ENCODE data around the gene HIF3A. TPM values are rescaled to one million over a fixed set of nuclear protein-coding genes. Genes with fewer than 3 reads are reported as not detected.

The HIF3A gene
- polyA plus RNA-seq, 1 donor, result 165 TPM

DNA sequence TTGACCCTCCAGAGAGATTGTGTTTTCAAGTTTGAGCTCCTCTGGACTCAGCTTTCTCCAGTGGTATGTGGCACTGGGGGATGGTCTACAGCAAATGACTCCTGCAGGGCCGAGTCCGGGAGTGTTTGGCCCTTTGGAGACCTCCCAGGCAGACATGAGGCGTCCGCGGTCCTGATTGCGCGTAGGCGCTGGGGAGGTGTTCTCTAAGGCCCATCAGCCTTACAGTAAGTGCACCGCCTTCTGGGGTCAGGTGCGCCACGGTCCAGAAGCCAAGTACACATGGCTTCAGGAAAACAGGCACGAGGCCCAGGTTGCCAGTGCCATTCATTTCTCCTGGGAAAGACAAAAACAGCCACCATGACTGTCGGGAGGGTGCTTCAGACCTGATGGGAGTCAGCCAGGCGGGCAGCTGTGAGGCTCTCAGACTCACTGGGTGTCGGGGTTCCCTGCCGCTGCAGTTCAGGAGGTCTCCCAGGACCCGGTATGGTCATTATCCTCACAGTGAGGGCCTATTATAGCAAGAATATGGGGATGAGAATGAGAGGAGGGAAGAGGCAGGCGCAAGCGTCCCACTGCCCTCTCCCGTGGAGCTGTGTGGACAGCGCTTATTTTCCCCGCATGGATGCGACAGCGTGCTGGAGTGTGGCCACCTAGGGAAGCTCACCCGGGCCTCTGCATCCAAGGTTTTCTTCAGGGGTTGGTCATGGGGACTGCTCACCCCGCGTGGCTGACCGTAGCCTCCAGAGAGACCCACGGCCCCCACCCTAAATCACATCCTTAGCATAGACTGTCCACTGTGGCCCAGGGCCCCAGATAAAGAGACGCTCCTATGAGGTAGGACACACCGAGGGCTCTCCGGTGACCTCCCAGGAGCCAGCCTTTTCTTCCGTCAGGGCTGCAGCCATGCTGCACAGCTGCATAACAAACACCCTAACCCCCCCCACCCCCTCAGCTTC lies 94.7 kb downstream of the HIF3A start:
- Histone ChIP-seq H3K4me1 (ENCODE audit: control insufficient read depth, insufficient read depth, low read length) (peaks cover 2% of the 10 kb centered on the region), H3K4me3 (ENCODE audit: low read length) (no peak overlapping the region), H3K27me3 (ENCODE audit: control insufficient read depth, insufficient read depth, low read length) (no peaks in the 10 kb centered on the region), H3K36me3 (ENCODE audit: control insufficient read depth, insufficient read depth, low read length) (peaks cover 50% of the 10 kb centered on the region), H3K27ac (ENCODE audit: low read length) (no peak overlapping the region), H3K9me3 (ENCODE audit: control insufficient read depth, low read depth, low read length) (no peaks in the 10 kb centered on the region)
- no peak for DNase-seq
- no CpG with 5 or more reads among the region's 33 CpGs for WGBS (ENCODE audit: insufficient coverage, low lambda C conversion rate)

DNA sequence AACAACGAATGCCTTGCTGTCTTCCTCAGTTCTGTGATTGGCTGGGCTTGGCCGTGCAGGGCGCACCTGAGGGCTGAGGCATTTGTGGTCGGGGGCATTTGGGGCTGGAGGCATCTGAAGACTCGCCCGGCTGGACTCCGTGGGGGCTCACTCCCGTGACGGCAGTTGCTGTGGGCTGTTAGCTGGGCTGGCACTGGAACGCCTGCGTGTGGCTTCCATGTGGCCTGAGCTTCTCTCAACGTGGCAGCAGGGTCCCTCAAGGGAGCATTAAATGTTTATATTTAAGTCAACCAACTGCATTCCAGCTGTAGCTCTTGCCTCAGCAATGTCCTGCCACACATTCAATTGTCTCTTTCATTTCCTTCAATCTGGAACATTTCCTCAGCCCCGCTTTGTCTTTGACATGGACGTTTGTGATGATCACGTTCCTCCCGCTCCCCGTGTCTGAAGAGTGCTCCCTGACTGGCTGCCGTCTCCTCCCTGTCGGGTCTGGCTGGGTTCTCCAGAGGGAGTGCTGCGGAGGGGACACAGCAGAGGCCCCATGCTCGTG lies 95.5 kb downstream of the HIF3A start:
- H3K9me3 ChIP-seq (ENCODE audit: control insufficient read depth, low read depth, low read length), result no peaks in the 10 kb centered on the region
- H3K4me3 ChIP-seq (ENCODE audit: low read length), result no peak overlapping the region
- no CpG with 5 or more reads among the region's 21 CpGs for WGBS (ENCODE audit: insufficient coverage, low lambda C conversion rate)
- peaks cover 2% of the 10 kb centered on the region for H3K4me1 ChIP-seq (ENCODE audit: control insufficient read depth, insufficient read depth, low read length)
- no peaks in the 10 kb centered on the region for H3K27me3 ChIP-seq (ENCODE audit: control insufficient read depth, insufficient read depth, low read length)
- H3K27ac ChIP-seq (ENCODE audit: low read length), result peak overlapping the region; percentile 29
- no peak for DNase-seq
- peaks cover 42% of the 10 kb centered on the region for H3K36me3 ChIP-seq (ENCODE audit: control insufficient read depth, insufficient read depth, low read length)

DNA sequence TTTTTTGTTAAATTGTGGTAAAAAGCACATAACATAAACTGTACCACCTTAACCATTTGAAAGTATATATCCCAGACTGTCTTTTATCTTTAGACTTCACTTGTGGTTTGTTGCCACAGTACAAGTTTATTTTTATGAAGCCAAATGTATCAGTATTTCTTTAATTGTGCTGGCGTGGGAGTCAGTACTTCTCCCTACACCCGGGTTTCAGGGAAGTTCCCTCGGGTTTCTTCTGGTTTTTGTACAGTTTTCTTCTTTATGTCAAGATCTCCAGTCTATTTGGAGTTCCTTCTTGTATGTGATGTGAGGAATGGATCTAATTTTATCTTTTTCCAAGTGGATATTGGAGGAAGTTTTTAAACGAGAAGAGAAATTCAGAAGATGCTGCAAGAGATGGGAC lies 96.0 kb downstream of the HIF3A start:
- WGBS (ENCODE audit: insufficient coverage, low lambda C conversion rate), result 67% methylated on average over 3 of the region's 4 CpGs
- Histone ChIP-seq H3K27ac (ENCODE audit: low read length) (no peak overlapping the region), H3K4me3 (ENCODE audit: low read length) (no peak overlapping the region), H3K4me1 (ENCODE audit: control insufficient read depth, insufficient read depth, low read length) (peaks cover 2% of the 10 kb centered on the region), H3K27me3 (ENCODE audit: control insufficient read depth, insufficient read depth, low read length) (no peaks in the 10 kb centered on the region), H3K36me3 (ENCODE audit: control insufficient read depth, insufficient read depth, low read length) (peaks cover 37% of the 10 kb centered on the region), H3K9me3 (ENCODE audit: control insufficient read depth, low read depth, low read length) (no peaks in the 10 kb centered on the region)
- no peak for DNase-seq

Other genes starting within 250 kb of the HIF3A start
- gene IGFL3, start 172.4 kb upstream of the HIF3A start, polyA plus RNA-seq, result not detected
- 0.36 TPM for gene IGFL2, start 148.8 kb upstream of the HIF3A start, polyA plus RNA-seq
- gene IGFL1, start 67.3 kb upstream of the HIF3A start, polyA plus RNA-seq, result not detected
- 59.5 TPM for gene PPP5C, start 50.0 kb downstream of the HIF3A start, polyA plus RNA-seq
- 44.8 TPM for gene CCDC8, start 116.5 kb downstream of the HIF3A start, polyA plus RNA-seq
- gene PNMA8C, start 131.9 kb downstream of the HIF3A start, polyA plus RNA-seq, result 1.2 TPM
- 6.0 TPM for gene PNMA8A, start 174.5 kb downstream of the HIF3A start, polyA plus RNA-seq
- 1.7 TPM for gene PNMA8B, start 198.8 kb downstream of the HIF3A start, polyA plus RNA-seq

Data from large intestine (tissue), 3 donors.